Bronchial epithelial cell (primary cell): ENCODE results near the gene FADS2. TPM values are rescaled to one million over a fixed set of nuclear protein-coding genes. Genes with fewer than 3 reads are reported as not detected.

Source experiments
- DNase-seq: peaks from one replicate; pipeline ENCODE4 v3.0.0-alpha.2; 2010; ENCODE audit warnings: low read depth
- FAIRE-seq: peaks from 2 replicates; lab custom pipeline; 2011; peaks lifted over from hg19 to GRCh38; lab: Jason Lieb, UNC
- H3K27me3 ChIP-seq: 2 replicates; pipeline ENCODE4 v1.5.1; 2011; ENCODE audit warnings: low read length; ENCODE audit not compliant: control insufficient read depth, insufficient read depth
- H3K36me3 ChIP-seq: 2 replicates; pipeline ENCODE4 v1.5.1; 2011; ENCODE audit warnings: low read length; ENCODE audit not compliant: control insufficient read depth, insufficient read depth
- H3K4me3 ChIP-seq: 2 replicates; pipeline ENCODE4 v1.5.1; 2011; ENCODE audit warnings: mild to moderate bottlenecking, low read depth, low read length, control low read depth
- total RNA-seq: library from RNA; depleted of rRNA; stranded (reverse); fragments of >200 nt; gene quantifications from 2 replicates; pipeline ENCODE4 v1.2.1, GENCODE V29; 2014
- TF ChIP-seq, protein P1 (sequence below): IDR thresholded peaks from 2 replicates; pipeline ENCODE4 v1.5.1; 2011; ENCODE audit warnings: mild to moderate bottlenecking, moderate library complexity, low read length, control low read depth, inconsistent platforms; ENCODE audit not compliant: insufficient read depth, severe bottlenecking

Gene FADS2
- total RNA-seq, 1 donor from 2014 or later = 34.2 TPM

DNA sequence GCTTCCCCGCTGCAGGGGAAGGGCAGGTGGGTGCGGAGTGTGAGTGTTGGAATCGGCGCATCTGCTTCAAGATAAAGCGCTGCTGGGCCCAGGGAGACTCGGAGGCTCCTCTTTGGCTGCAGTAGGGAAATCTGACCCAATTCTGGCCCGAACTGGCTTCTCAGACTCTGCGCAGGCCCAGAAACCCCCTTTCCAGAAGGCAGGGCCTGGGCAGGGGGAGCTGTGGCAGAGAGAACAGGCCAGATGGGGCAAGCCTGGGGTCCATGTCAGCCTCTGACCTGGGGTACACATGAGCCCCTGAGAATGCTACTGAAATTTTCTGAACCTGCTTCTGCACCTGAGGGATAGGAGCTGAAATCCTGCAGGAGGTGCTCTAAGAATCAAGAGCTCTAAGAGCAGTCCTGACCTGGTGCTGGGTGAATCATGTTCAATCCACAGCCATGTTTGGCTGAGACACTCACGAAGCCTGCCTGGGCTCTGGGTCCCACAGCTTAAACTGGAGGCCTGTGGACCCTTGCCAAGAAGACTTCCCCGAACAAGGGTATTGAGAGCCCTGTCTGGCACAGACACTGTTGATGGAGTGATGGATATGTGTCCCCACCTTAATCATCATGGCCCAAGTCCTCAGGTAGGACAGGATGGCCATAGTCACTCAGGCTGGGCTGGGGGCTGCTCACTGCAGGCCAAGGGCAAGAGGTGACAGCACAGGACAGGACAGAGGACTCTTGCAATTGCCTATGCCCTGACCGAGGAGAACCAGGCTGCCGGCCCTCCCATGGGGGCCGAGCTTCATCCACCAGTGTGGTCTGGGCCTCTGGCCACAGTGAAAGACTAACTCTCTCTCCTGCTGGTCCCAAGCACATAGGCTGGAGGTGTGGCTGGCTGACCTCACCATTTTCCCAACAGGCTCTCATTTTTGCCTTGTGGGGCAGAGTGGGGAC, 82.4 kb downstream of the FADS2 start:
- no peak for FAIRE-seq
- DNase-seq = no peak

DNA sequence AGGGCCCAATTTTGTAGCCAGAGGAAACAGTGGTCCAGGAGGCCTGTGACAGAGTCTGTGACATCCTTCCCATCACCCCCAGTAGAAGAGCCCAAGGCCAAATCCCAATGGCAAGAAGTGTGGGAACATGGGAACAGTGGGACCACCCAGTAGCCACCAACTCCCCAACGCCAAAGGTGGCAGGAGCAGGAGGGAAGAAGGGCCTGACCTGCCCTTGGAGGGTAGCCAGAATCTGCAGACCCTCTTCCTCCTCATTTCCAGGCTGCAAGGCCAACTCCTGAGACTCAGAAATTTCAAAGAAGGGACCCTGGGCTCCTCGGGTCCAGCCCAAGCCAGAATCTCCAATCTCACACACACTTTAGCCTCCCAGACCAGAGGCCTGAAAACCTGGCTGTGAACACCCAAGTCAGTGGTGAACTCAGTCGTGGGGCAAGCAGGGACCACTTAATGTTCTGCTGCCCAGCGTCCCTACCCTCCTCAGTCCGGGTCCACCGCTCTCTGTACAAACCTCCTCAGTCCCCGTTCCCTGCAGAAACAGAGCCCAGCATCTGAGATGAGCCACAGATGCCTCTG, 83.1 kb downstream of the FADS2 start:
- H3K36me3 ChIP-seq = no peaks in the 10 kb centered on the region
- DNase-seq = no peak
- H3K4me3 ChIP-seq = no peak overlapping the region
- FAIRE-seq = no peak
- H3K27me3 ChIP-seq = peaks cover 5% of the 10 kb centered on the region
- TF ChIP-seq, protein P1, sequence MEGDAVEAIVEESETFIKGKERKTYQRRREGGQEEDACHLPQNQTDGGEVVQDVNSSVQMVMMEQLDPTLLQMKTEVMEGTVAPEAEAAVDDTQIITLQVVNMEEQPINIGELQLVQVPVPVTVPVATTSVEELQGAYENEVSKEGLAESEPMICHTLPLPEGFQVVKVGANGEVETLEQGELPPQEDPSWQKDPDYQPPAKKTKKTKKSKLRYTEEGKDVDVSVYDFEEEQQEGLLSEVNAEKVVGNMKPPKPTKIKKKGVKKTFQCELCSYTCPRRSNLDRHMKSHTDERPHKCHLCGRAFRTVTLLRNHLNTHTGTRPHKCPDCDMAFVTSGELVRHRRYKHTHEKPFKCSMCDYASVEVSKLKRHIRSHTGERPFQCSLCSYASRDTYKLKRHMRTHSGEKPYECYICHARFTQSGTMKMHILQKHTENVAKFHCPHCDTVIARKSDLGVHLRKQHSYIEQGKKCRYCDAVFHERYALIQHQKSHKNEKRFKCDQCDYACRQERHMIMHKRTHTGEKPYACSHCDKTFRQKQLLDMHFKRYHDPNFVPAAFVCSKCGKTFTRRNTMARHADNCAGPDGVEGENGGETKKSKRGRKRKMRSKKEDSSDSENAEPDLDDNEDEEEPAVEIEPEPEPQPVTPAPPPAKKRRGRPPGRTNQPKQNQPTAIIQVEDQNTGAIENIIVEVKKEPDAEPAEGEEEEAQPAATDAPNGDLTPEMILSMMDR = no peak

More for the DNA sequence above, 82.4 kb downstream of the FADS2 start:
- peaks cover 4% of the 10 kb centered on the region for H3K27me3 ChIP-seq
- TF ChIP-seq, protein P1 = no peak
- no peaks in the 10 kb centered on the region for H3K36me3 ChIP-seq
- H3K4me3 ChIP-seq = no peak overlapping the region

DNA sequence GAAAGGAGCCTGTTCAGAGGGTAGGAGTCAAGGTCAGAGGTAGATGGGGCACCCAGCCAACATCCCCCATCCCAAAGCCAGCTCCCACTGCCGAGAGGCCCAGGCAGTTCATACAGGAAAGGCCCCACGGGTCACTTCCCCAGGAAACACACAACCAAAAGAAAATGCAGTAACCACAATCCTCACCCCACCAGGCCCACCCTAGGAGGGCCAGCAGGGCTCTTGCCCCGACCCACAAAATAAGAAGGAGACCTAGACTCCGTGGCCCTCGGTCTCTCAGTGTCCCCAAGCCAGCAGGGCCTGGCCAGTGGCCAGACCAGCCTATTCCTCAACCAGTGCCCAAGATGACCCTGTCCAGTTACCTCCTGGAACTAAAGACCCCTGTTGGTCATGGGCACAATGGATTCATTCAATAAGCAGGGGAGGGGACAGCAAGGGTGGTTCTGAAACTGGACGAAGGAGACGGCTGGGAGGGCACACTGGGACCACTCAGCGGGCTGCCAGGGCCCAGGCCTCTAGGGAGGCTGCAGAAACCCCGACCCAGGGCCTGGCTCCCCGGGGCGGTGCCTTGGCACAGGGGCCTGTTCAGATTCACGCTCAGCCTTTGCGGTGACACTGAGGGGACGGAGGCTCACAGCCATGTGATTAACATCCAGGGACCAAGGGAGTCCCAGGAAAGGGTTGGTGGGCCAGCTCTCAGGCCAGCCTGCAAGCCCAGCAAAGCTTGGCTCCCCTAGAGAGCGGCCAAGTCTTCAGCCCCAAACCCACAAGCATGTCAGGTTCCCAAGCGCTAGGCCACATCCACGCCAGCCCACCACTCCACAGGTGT, 83.8 kb downstream of the FADS2 start:
- Histone ChIP-seq H3K27me3 (peaks cover 9% of the 10 kb centered on the region), H3K36me3 (no peaks in the 10 kb centered on the region), H3K4me3 (no peak overlapping the region)
- TF ChIP-seq, protein P1 = no peak
- FAIRE-seq (no peak), DNase-seq (no peak)

DNA sequence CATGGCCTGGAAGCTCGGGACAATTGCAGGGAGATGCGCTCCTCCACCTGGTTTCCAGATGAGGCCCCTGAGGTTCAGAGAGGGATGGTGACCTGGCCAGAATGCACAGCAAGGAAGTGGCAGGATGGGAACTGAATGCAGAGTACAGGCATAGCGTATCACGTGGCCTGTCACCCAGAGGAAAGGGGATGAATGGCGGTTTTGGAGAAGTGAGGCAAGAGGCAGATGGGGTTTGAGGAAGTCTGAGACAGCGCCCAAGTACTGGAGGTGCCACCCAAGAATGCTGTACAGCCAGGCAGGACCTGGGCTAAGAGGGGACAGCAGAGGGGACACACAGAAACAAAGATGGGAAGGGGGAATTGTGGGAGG, 84.4 kb downstream of the FADS2 start:
- DNase-seq (no peak), FAIRE-seq (no peak)
- Histone ChIP-seq H3K36me3 (no peaks in the 10 kb centered on the region), H3K27me3 (peaks cover 9% of the 10 kb centered on the region), H3K4me3 (no peak overlapping the region)
- TF ChIP-seq, protein P1 = no peak

DNA sequence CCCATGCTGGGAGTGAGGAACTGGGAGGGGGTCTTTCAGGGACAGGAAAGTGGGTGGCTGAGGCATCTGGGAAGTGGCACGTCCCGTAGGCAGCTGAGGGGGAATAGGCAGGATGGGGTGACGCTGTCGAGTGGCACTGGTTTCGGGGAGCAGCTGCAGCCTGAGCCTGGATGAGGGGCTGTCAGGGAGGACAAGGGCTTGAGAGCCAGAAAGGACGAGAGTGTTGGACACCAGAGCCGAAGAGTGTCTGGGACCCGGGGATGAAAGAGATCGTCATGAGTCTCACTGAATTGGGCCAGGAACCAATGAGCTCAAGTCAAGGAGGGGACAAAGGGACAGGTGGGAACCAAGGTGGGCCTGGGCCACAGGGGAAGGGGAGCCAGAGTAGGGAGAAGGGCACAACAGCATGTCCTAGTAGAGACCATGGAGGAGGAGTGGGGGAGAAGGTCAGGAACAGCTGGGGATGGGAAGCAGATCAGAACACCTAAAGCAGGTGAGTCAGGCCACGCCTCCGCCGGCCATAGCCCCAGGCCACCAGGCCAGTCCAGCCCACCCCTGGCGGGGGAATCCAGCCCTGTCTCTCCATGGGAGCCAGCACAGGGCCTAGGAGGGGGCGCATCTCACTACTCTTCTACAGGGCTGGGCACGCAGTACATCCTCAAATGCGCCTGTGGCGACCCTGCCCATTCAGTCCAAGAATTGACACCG, 85.0 kb downstream of the FADS2 start:
- peaks cover 15% of the 10 kb centered on the region for H3K27me3 ChIP-seq
- no peak overlapping the region for H3K4me3 ChIP-seq
- H3K36me3 ChIP-seq = no peaks in the 10 kb centered on the region
- FAIRE-seq = no peak
- no peak for DNase-seq
- TF ChIP-seq, protein P1 = no peak
